ENCODE data around the gene ZNF142.

DNA sequence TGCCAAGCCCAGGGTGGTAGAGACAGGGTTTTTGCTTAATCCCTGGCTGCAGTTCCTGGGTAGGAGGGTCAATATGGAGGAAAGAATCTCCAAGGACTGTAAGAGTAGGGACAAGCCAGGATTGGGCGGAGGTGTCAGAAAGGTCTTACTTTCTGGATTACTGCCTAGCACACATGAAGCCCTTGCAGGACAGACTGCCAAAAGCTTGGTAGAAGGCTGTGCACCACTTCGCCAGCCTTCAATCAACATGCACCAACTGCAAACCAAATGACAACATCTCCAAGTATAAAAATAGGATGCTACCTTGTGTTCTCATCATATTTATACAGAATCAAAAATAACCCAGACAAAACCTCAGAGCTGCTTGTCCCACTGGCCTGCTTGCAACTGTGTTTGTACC is 3.7 kb downstream of the ZNF142 start:
- TF ChIP-seq, protein P1, sequence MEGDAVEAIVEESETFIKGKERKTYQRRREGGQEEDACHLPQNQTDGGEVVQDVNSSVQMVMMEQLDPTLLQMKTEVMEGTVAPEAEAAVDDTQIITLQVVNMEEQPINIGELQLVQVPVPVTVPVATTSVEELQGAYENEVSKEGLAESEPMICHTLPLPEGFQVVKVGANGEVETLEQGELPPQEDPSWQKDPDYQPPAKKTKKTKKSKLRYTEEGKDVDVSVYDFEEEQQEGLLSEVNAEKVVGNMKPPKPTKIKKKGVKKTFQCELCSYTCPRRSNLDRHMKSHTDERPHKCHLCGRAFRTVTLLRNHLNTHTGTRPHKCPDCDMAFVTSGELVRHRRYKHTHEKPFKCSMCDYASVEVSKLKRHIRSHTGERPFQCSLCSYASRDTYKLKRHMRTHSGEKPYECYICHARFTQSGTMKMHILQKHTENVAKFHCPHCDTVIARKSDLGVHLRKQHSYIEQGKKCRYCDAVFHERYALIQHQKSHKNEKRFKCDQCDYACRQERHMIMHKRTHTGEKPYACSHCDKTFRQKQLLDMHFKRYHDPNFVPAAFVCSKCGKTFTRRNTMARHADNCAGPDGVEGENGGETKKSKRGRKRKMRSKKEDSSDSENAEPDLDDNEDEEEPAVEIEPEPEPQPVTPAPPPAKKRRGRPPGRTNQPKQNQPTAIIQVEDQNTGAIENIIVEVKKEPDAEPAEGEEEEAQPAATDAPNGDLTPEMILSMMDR (conservative IDR thresholded peaks at IDR 0.05), result no peak
- TF ChIP-seq EZH2 (IDR thresholded peaks at IDR 0.05; ENCODE audit: low read depth), result no peak

Measured in PC-9 (cell line).